OCI-LY1 (cell line): Measurements from ENCODE around the gene RBPJL.

Source experiments
- H2AFZ ChIP-seq: fragments of 200-600 bp; sonication (generic), shearing (Covaris generic); 2 replicates; pipeline ENCODE4 v1.6.0; 2014; ENCODE audit warnings: antibody characterized with exemption, mild to moderate bottlenecking, low read length
- H3F3A ChIP-seq: fragments of 200-600 bp; sonication (generic), shearing (Covaris generic); 2 replicates; pipeline ENCODE4 v1.6.0; 2014; ENCODE audit warnings: mild to moderate bottlenecking, antibody characterized with exemption, low read length, moderate library complexity; ENCODE audit not compliant: insufficient read depth
- H3K27ac ChIP-seq: fragments of 200-600 bp; sonication (generic); 2 replicates; pipeline ENCODE4 v1.5.1; 2014; ENCODE audit warnings: low read length, mixed run types, mild to moderate bottlenecking, low read depth; ENCODE audit not compliant: poor library complexity, severe bottlenecking
- H3K27me3 ChIP-seq: fragments of 200-600 bp; sonication (generic); 2 replicates; pipeline ENCODE4 v1.6.0; 2014; ENCODE audit warnings: antibody characterized with exemption, mild to moderate bottlenecking, low read length, moderate library complexity; ENCODE audit not compliant: insufficient read depth
- H3K36me3 ChIP-seq: fragments of 200-600 bp; sonication (generic); 2 replicates; pipeline ENCODE4 v1.6.1; 2014; ENCODE audit warnings: mild to moderate bottlenecking, antibody characterized with exemption, low read length, moderate library complexity, mixed read lengths; ENCODE audit not compliant: insufficient read depth
- H3K4me1 ChIP-seq: fragments of 200-600 bp; sonication (generic); 2 replicates; pipeline ENCODE4 v1.5.1; 2014; ENCODE audit warnings: mild to moderate bottlenecking, low read length, moderate library complexity; ENCODE audit not compliant: insufficient read depth, severe bottlenecking
- H3K4me2 ChIP-seq: fragments of 200-600 bp; sonication (generic), shearing (Covaris generic); 2 replicates; pipeline ENCODE4 v1.6.1; 2014; ENCODE audit warnings: low read length
- H3K4me3 ChIP-seq: fragments of 200-600 bp; sonication (generic); 2 replicates; pipeline ENCODE4 v1.5.1; 2014; ENCODE audit warnings: low read length, low read depth, mild to moderate bottlenecking, mixed read lengths; ENCODE audit not compliant: poor library complexity, severe bottlenecking
- H3K79me2 ChIP-seq: fragments of 200-600 bp; shearing (Covaris generic); 2 replicates; pipeline ENCODE4 v1.6.1; 2016; ENCODE audit warnings: mixed run types, low read length, mixed read lengths; ENCODE audit not compliant: insufficient read depth
- H3K9ac ChIP-seq: fragments of 200-600 bp; sonication (generic), shearing (Covaris generic); 2 replicates; pipeline ENCODE4 v1.6.1; 2014; ENCODE audit warnings: mild to moderate bottlenecking, low read length, mixed read lengths
- H3K9me2 ChIP-seq: fragments of 200-600 bp; sonication (generic), shearing (Covaris generic); 2 replicates; pipeline ENCODE4 v1.6.1; 2014; ENCODE audit warnings: low read depth, mild to moderate bottlenecking, low read length, mixed read lengths
- H3K9me3 ChIP-seq: fragments of 200-600 bp; shearing (Covaris generic); 2 replicates; pipeline ENCODE4 v1.6.1; 2014; ENCODE audit warnings: low read length, mixed read lengths
- H4K20me1 ChIP-seq: fragments of 200-600 bp; sonication (generic), shearing (Covaris generic); 2 replicates; pipeline ENCODE4 v1.6.0; 2016; ENCODE audit warnings: mild to moderate bottlenecking, low read length; ENCODE audit not compliant: insufficient read depth
- EZH2 ChIP-seq: fragments of 200-600 bp; sonication (generic), shearing (Covaris generic); IDR thresholded peaks from 2 replicates; pipeline ENCODE4 v1.8.0; 2017; ENCODE audit warnings: borderline replicate concordance, mixed run types, mild to moderate bottlenecking, antibody characterized with exemption, low read length, moderate library complexity, mixed read lengths
- TF ChIP-seq, protein P1 (sequence below): fragments of 200-600 bp; sonication (generic), shearing (Covaris generic); IDR thresholded peaks from 2 replicates; pipeline ENCODE4 v1.5.1; 2017; ENCODE audit warnings: mild to moderate bottlenecking, antibody characterized with exemption, low read length, moderate library complexity, mixed read lengths

The RBPJL gene

GRCh38 chr20:45325371-45325770, 18.7 kb downstream of the RBPJL start:
- H3K9me3 ChIP-seq = no peaks in the 10 kb centered on the region
- H3K27ac ChIP-seq = no peak overlapping the region
- H3K36me3 ChIP-seq = no peaks in the 10 kb centered on the region
- no peak overlapping the region for H2AFZ ChIP-seq
- no peaks in the 10 kb centered on the region for H3K9me2 ChIP-seq
- peaks cover 5% of the 10 kb centered on the region for H3K4me1 ChIP-seq
- no peaks in the 10 kb centered on the region for H3K79me2 ChIP-seq
- no peaks in the 10 kb centered on the region for H3K27me3 ChIP-seq
- H4K20me1 ChIP-seq = no peaks in the 10 kb centered on the region
- H3F3A ChIP-seq = no peaks in the 10 kb centered on the region
- TF ChIP-seq, protein P1, sequence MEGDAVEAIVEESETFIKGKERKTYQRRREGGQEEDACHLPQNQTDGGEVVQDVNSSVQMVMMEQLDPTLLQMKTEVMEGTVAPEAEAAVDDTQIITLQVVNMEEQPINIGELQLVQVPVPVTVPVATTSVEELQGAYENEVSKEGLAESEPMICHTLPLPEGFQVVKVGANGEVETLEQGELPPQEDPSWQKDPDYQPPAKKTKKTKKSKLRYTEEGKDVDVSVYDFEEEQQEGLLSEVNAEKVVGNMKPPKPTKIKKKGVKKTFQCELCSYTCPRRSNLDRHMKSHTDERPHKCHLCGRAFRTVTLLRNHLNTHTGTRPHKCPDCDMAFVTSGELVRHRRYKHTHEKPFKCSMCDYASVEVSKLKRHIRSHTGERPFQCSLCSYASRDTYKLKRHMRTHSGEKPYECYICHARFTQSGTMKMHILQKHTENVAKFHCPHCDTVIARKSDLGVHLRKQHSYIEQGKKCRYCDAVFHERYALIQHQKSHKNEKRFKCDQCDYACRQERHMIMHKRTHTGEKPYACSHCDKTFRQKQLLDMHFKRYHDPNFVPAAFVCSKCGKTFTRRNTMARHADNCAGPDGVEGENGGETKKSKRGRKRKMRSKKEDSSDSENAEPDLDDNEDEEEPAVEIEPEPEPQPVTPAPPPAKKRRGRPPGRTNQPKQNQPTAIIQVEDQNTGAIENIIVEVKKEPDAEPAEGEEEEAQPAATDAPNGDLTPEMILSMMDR = no peak
- TF ChIP-seq EZH2 = no peak
- no peak overlapping the region for H3K4me2 ChIP-seq
- H3K9ac ChIP-seq = no peak overlapping the region
- H3K4me3 ChIP-seq = no peak overlapping the region

DNA sequence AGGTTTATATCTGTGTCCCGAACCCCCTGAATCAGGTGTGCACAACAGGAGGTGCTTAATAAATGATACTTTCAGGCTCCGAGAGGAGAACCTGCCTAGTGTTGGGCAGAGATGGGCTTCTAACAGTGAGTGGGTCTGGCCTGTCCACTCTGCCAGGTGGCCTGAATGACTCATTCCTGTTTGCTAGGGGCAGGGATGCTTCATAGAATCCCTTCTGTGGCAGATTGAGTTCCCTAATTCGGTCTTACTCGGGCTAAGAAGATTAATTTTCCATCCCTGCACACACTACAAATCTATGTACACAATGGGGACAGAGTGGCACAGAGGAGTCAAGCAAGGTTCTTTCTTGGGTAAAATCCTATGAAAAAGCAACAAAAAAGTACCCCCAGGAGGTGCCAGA, 21.8 kb downstream of the RBPJL start:
- TF ChIP-seq, protein P1 = no peak
- TF ChIP-seq EZH2 = no peak
- Histone ChIP-seq H3F3A (no peaks in the 10 kb centered on the region), H3K9me3 (no peaks in the 10 kb centered on the region), H3K27ac (no peak overlapping the region), H3K4me2 (no peak overlapping the region), H4K20me1 (no peaks in the 10 kb centered on the region), H3K9ac (no peak overlapping the region), H3K79me2 (no peaks in the 10 kb centered on the region), H2AFZ (no peak overlapping the region), H3K4me1 (no peaks in the 10 kb centered on the region), H3K27me3 (no peaks in the 10 kb centered on the region), H3K4me3 (no peak overlapping the region), H3K9me2 (no peaks in the 10 kb centered on the region), H3K36me3 (no peaks in the 10 kb centered on the region)

- Histone ChIP-seq H3K9ac (no peak overlapping the region), H3K4me3 (no peak overlapping the region), H4K20me1 (no peaks in the 10 kb centered on the region), H3F3A (no peaks in the 10 kb centered on the region), H3K4me2 (no peak overlapping the region), H3K27me3 (no peaks in the 10 kb centered on the region), H3K4me1 (no peaks in the 10 kb centered on the region), H3K79me2 (no peaks in the 10 kb centered on the region), H3K27ac (no peak overlapping the region), H3K9me3 (no peaks in the 10 kb centered on the region), H3K9me2 (no peaks in the 10 kb centered on the region), H3K36me3 (no peaks in the 10 kb centered on the region), H2AFZ (no peak overlapping the region)
- TF ChIP-seq, protein P1 = no peak
- no peak for TF ChIP-seq EZH2
Measured at GRCh38 chr20:45329497-45330319, 23.1 kb downstream of the RBPJL start.
